HEK293 (cell line): ENCODE results near the gene POLA2.
A peak's percentile ranks its signal among the peaks of the same experiment; 100 is the strongest.

ENCODE experiments used
- CTCF ChIA-PET: fragments of 350-600 bp; formaldehyde crosslinking; extraction: SDS; loops from one replicate; lab custom pipeline; 2021; ENCODE audit warnings: antibody characterized with exemption; lab: Yijun Ruan, JAX
- POLR2A ChIA-PET: fragments of 300-600 bp; formaldehyde crosslinking; extraction: SDS; loops from one replicate; lab custom pipeline; 2020; ENCODE audit warnings: antibody characterized with exemption, inconsistent platforms; lab: Yijun Ruan, JAX
- H3K27ac ChIP-seq: fragments of 200-500 bp; sonication (Bioruptor generic); 2 replicates; pipeline ENCODE4 v1.5.1; 2014; ENCODE audit warnings: low read depth, low read length, control low read depth, inconsistent platforms; ENCODE audit errors: extremely low read depth
- H3K36me3 ChIP-seq, 2 experiments: fragments of 200-500 bp in 1 of 2; sonication (Bioruptor generic) in 1 of 2; 1 replicate in 1 of 2; 2 replicates in 1 of 2; pipeline ENCODE4 v1.5.1; 2014 to 2017; ENCODE audit warnings: inconsistent platforms in 2 of 2, low read length in 2 of 2; ENCODE audit not compliant: control insufficient read depth in 2 of 2, insufficient read depth in 1 of 2
- H3K4me1 ChIP-seq: fragments of 200-500 bp; sonication (Bioruptor generic); 2 replicates; pipeline ENCODE4 v1.5.1; 2014; ENCODE audit warnings: mild to moderate bottlenecking, low read length, inconsistent platforms; ENCODE audit not compliant: control insufficient read depth, insufficient read depth
- H3K4me3 ChIP-seq: 2 replicates; pipeline ENCODE4 v1.5.1; 2011; ENCODE audit warnings: low read depth, mild to moderate bottlenecking, control low read depth, low read length, moderate library complexity
- H3K9me3 ChIP-seq: fragments of 200-500 bp; sonication (Bioruptor generic); 2 replicates; pipeline ENCODE4 v1.5.1; 2014; ENCODE audit warnings: low read depth, low read length, inconsistent platforms; ENCODE audit not compliant: control insufficient read depth, insufficient read depth
- EGR2 ChIP-seq: fragments of 450-650 bp; formaldehyde crosslinking; IDR thresholded peaks from 2 replicates; pipeline ENCODE4 v1.5.1; 2016; ENCODE audit warnings: low read depth, missing biosample characterization, missing genetic modification characterization
- GLIS2 ChIP-seq: fragments of 450-650 bp; formaldehyde crosslinking; IDR thresholded peaks from 2 replicates; pipeline ENCODE4 v1.5.1; 2016; ENCODE audit warnings: missing biosample characterization, missing genetic modification characterization
- SCRT2 ChIP-seq: fragments of 450-650 bp; formaldehyde crosslinking; IDR thresholded peaks from 2 replicates; pipeline ENCODE4 v1.5.1; 2016; ENCODE audit warnings: missing biosample characterization, missing genetic modification characterization
- ZFHX2 ChIP-seq: fragments of 450-650 bp; formaldehyde crosslinking; conservative IDR thresholded peaks from 2 replicates; pipeline ENCODE4 v1.5.1; 2016; ENCODE audit warnings: missing biosample characterization, missing genetic modification characterization
- ZFP37 ChIP-seq: fragments of 450-650 bp; formaldehyde crosslinking; IDR thresholded peaks from 2 replicates; pipeline ENCODE4 v1.5.1; 2016; ENCODE audit warnings: missing biosample characterization, missing genetic modification characterization
- ZNF146 ChIP-seq: fragments of 450-650 bp; formaldehyde crosslinking; IDR thresholded peaks from 2 replicates; pipeline ENCODE4 v1.5.1; 2016; ENCODE audit warnings: missing biosample characterization, missing genetic modification characterization
- ZNF214 ChIP-seq: fragments of 450-650 bp; formaldehyde crosslinking; IDR thresholded peaks from 2 replicates; pipeline ENCODE4 v1.5.1; 2017; ENCODE audit warnings: missing biosample characterization, mild to moderate bottlenecking, missing genetic modification characterization, borderline replicate concordance
- ZNF324 ChIP-seq: fragments of 450-650 bp; formaldehyde crosslinking; IDR thresholded peaks from 2 replicates; pipeline ENCODE4 v1.5.1; 2016; ENCODE audit warnings: missing biosample characterization, missing genetic modification characterization
- ZNF366 ChIP-seq: fragments of 450-650 bp; formaldehyde crosslinking; conservative IDR thresholded peaks from 2 replicates; pipeline ENCODE4 v1.5.1; 2016; ENCODE audit warnings: missing biosample characterization, missing genetic modification characterization
- ZNF530 ChIP-seq: fragments of 450-650 bp; formaldehyde crosslinking; IDR thresholded peaks from 2 replicates; pipeline ENCODE4 v1.5.1; 2016; ENCODE audit warnings: low read depth, missing biosample characterization, missing genetic modification characterization
- ZNF660 ChIP-seq: fragments of 450-650 bp; IDR thresholded peaks from 2 replicates; pipeline ENCODE4 v1.5.1; 2018; ENCODE audit warnings: missing biosample characterization, mild to moderate bottlenecking, missing genetic modification characterization
- ZNF792 ChIP-seq: fragments of 450-650 bp; formaldehyde crosslinking; IDR thresholded peaks from 2 replicates; pipeline ENCODE4 v1.5.1; 2016; ENCODE audit warnings: missing biosample characterization, missing genetic modification characterization
- ZSCAN30 ChIP-seq: fragments of 450-650 bp; IDR thresholded peaks from 2 replicates; pipeline ENCODE4 v1.5.1; 2018; ENCODE audit warnings: missing biosample characterization, mild to moderate bottlenecking, missing genetic modification characterization, moderate library complexity
- TF ChIP-seq, protein P1 (sequence below): fragments of 450-650 bp; formaldehyde crosslinking; IDR thresholded peaks from 2 replicates; pipeline ENCODE4 v1.5.1; 2016; ENCODE audit warnings: missing biosample characterization, missing genetic modification characterization
- TF ChIP-seq, protein P2 (sequence below): fragments of 450-650 bp; formaldehyde crosslinking; IDR thresholded peaks from 2 replicates; pipeline ENCODE4 v1.5.1; 2016; ENCODE audit warnings: missing biosample characterization, missing genetic modification characterization, low read depth
- TF ChIP-seq, protein P3 (sequence below): fragments of 450-650 bp; formaldehyde crosslinking; IDR thresholded peaks from 2 replicates; pipeline ENCODE4 v1.5.1; 2016; ENCODE audit warnings: missing biosample characterization, missing genetic modification characterization
- TF ChIP-seq, protein P4 (sequence below): fragments of 450-650 bp; formaldehyde crosslinking; IDR thresholded peaks from 2 replicates; pipeline ENCODE4 v1.5.1; 2016; ENCODE audit warnings: missing biosample characterization, missing genetic modification characterization, borderline replicate concordance

Gene POLA2

DNA sequence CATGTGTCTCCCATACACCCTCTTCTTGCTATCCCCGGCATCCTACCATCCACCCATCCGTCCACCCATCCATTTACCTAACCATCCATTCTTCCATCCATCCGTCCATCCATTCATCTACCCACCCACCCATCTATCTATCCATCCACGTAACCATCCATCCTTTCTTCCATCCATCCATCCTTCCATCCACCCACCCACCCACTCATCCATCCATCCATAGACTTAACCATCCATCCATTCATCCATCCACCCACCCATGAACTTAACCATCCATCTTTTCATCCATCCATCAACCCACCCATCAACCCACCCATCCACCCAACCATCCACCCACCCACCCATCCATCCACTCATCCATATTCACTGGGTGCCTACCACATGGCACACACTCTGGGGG lies 42.3 kb downstream of the POLA2 start (continued):
- no peak for TF ChIP-seq ZNF792
- TF ChIP-seq ZFHX2 (tag by site-specific recombination): peak; percentile 88
- TF ChIP-seq EGR2 (tag by site-specific recombination): peak; percentile 96
- TF ChIP-seq ZFP37 (tag by site-specific recombination): no peak
- no peak for TF ChIP-seq ZNF530 (tag by site-specific recombination)
- no peak for TF ChIP-seq GLIS2 (tag by site-specific recombination)
- TF ChIP-seq, protein P1, sequence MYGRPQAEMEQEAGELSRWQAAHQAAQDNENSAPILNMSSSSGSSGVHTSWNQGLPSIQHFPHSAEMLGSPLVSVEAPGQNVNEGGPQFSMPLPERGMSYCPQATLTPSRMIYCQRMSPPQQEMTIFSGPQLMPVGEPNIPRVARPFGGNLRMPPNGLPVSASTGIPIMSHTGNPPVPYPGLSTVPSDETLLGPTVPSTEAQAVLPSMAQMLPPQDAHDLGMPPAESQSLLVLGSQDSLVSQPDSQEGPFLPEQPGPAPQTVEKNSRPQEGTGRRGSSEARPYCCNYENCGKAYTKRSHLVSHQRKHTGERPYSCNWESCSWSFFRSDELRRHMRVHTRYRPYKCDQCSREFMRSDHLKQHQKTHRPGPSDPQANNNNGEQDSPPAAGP (tag by site-specific recombination): no peak
- TF ChIP-seq ZNF324 (tag by site-specific recombination): no peak
- no peak for TF ChIP-seq ZNF214
- no peak for TF ChIP-seq SCRT2 (tag by site-specific recombination)
- TF ChIP-seq, protein P2, sequence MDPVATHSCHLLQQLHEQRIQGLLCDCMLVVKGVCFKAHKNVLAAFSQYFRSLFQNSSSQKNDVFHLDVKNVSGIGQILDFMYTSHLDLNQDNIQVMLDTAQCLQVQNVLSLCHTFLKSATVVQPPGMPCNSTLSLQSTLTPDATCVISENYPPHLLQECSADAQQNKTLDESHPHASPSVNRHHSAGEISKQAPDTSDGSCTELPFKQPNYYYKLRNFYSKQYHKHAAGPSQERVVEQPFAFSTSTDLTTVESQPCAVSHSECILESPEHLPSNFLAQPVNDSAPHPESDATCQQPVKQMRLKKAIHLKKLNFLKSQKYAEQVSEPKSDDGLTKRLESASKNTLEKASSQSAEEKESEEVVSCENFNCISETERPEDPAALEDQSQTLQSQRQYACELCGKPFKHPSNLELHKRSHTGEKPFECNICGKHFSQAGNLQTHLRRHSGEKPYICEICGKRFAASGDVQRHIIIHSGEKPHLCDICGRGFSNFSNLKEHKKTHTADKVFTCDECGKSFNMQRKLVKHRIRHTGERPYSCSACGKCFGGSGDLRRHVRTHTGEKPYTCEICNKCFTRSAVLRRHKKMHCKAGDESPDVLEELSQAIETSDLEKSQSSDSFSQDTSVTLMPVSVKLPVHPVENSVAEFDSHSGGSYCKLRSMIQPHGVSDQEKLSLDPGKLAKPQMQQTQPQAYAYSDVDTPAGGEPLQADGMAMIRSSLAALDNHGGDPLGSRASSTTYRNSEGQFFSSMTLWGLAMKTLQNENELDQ: no peak
- no peak for TF ChIP-seq ZSCAN30 (tag by site-specific recombination)
- peak; percentile 99 for TF ChIP-seq ZNF366
- TF ChIP-seq, protein P3, sequence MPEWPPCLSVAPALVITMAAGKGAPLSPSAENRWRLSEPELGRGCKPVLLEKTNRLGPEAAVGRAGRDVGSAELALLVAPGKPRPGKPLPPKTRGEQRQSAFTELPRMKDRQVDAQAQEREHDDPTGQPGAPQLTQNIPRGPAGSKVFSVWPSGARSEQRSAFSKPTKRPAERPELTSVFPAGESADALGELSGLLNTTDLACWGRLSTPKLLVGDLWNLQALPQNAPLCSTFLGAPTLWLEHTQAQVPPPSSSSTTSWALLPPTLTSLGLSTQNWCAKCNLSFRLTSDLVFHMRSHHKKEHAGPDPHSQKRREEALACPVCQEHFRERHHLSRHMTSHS: no peak
- no peak for TF ChIP-seq ZNF146 (tag by site-specific recombination)
- TF ChIP-seq ZNF660 (tag by site-specific recombination): no peak
- TF ChIP-seq, all 188 proteins: peak for 4

DNA sequence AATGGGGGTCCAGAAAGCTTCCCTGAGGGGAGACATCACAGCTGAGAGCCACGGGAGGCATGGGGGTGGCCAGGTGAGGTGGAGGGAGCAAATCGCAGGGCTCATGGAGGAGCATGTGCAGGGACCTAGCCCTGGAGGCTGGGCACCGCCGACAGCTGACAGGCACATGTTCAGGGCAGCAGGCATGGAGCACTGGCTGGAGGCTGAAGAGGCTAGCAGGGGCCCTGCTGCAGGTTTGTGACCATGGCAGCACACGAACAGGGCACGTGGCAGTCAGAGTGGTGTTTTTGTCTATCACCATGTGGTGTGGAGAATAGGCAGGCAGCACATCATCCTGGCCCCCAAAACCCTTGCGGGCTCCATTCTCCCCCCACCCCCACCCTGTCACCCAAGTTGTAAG lies 42.9 kb downstream of the POLA2 start:
- POLR2A ChIA-PET: interaction anchor here (0.7 kb wide), 1 partner anchor 18 kb away, joined by 6 read pairs; no protein-coding TSS in a partner anchor

More for the DNA sequence above, 42.9 kb downstream of the POLA2 start:
- TF ChIP-seq ZNF146 (tag by site-specific recombination): no peak
- TF ChIP-seq, protein P4, sequence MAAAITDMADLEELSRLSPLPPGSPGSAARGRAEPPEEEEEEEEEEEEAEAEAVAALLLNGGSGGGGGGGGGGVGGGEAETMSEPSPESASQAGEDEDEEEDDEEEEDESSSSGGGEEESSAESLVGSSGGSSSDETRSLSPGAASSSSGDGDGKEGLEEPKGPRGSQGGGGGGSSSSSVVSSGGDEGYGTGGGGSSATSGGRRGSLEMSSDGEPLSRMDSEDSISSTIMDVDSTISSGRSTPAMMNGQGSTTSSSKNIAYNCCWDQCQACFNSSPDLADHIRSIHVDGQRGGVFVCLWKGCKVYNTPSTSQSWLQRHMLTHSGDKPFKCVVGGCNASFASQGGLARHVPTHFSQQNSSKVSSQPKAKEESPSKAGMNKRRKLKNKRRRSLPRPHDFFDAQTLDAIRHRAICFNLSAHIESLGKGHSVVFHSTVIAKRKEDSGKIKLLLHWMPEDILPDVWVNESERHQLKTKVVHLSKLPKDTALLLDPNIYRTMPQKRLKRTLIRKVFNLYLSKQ (tag by site-specific recombination): no peak
- Histone ChIP-seq H3K9me3 (no peaks in the 10 kb centered on the region), H3K27ac (no peak overlapping the region), H3K4me1 (0 out of 2 replicates have a peak, but pooled peaks cover 3% of the 10 kb centered on the region), H3K4me3 (no peak overlapping the region), H3K36me3 (peaks cover 0 to 44% of the 10 kb centered on the region in 2 experiments; a peak in 2 of 3 replicates)
- CTCF ChIA-PET: interaction anchor here (2.4 kb wide), 1 partner anchor 11 kb away, joined by 6 read pairs; no protein-coding TSS in a partner anchor
